PC-9 (cell line): ENCODE measurements around the gene DHRS7B. TPM values are rescaled to one million over a fixed set of nuclear protein-coding genes. Genes with fewer than 3 reads are reported as not detected.

Experiments
- BruUV-seq: library from RNA; stranded (reverse); fragments of 400-500 nt; replicated peaks from 2 replicates; lab custom pipeline; 2021; lab: Mats Ljungman, UMichigan
- CTCF ChIA-PET: fragments of 300-600 bp; sonication (Branson Sonifier 250); formaldehyde crosslinking; loops from one replicate; lab custom pipeline; 2022; ENCODE audit warnings: antibody characterized with exemption; lab: Charles Lee
- POLR2A ChIA-PET: fragments of 300-600 bp; sonication (Branson Sonifier 250); formaldehyde crosslinking; loops from one replicate; lab custom pipeline; 2022; ENCODE audit warnings: antibody characterized with exemption; ENCODE audit not compliant: unreplicated experiment; lab: Charles Lee
- DNase-seq, 2 experiments: peaks; one replicate each; pipeline versions ENCODE4 v3.0.0 to v3.0.0-alpha.2; 2015 to 2022; ENCODE audit warnings: mixed read lengths in 1 of 2
- H2AFZ ChIP-seq: fragments of 200-600 bp; sonication (generic); 2 replicates; pipeline ENCODE4 v1.8.1; 2017; ENCODE audit warnings: antibody characterized with exemption
- H3F3A ChIP-seq: fragments of 200-600 bp; sonication (generic); 2 replicates; pipeline ENCODE4 v1.8.1; 2017; ENCODE audit warnings: antibody characterized with exemption, mild to moderate bottlenecking, low read depth; ENCODE audit not compliant: insufficient read depth
- H3K27ac ChIP-seq: fragments of 200-600 bp; sonication (generic); 2 replicates; pipeline ENCODE4 v1.6.1; 2016; ENCODE audit warnings: mixed run types
- H3K27me3 ChIP-seq: fragments of 200-600 bp; sonication (generic); 2 replicates; pipeline ENCODE4 v1.6.1; 2016; ENCODE audit warnings: low read depth, mixed run types; ENCODE audit not compliant: insufficient read depth
- H3K36me3 ChIP-seq: fragments of 200-600 bp; sonication (generic); 2 replicates; pipeline ENCODE4 v1.6.1; 2016; ENCODE audit warnings: low read depth, mixed run types
- H3K4me1 ChIP-seq: fragments of 200-600 bp; sonication (generic); replicated peaks from 2 replicates; pipeline ENCODE4 v1.6.1; 2016; ENCODE audit warnings: mixed run types; ENCODE audit not compliant: insufficient read depth
- H3K4me2 ChIP-seq: fragments of 200-600 bp; sonication (generic); 2 replicates; pipeline ENCODE4 v1.6.1; 2017; ENCODE audit warnings: mixed run types
- H3K4me3 ChIP-seq: fragments of 200-600 bp; sonication (generic); 2 replicates; pipeline ENCODE4 v1.6.1; 2016; ENCODE audit warnings: mixed run types
- H3K79me2 ChIP-seq: fragments of 200-600 bp; sonication (generic); 2 replicates; pipeline ENCODE4 v1.6.1; 2017; ENCODE audit warnings: low read depth, mixed run types
- H3K9me2 ChIP-seq: fragments of 200-600 bp; sonication (generic); 2 replicates; pipeline ENCODE4 v1.8.1; 2017; ENCODE audit warnings: mild to moderate bottlenecking; ENCODE audit not compliant: insufficient read depth
- H3K9me3 ChIP-seq: fragments of 200-600 bp; sonication (generic); 2 replicates; pipeline ENCODE4 v1.8.1; 2016; ENCODE audit warnings: low read depth; ENCODE audit not compliant: insufficient read depth
- H4K20me1 ChIP-seq: fragments of 200-600 bp; sonication (generic); 2 replicates; pipeline ENCODE4 v1.8.1; 2017; ENCODE audit not compliant: insufficient read depth
- EZH2 ChIP-seq: fragments of 200-600 bp; sonication (generic); IDR thresholded peaks from 2 replicates; pipeline ENCODE4 v1.8.0; 2017; ENCODE audit warnings: antibody characterized with exemption, low read depth
- intact Hi-C: fragments of 100-400 bp; cut with micrococcal nuclease; formaldehyde crosslinking; loops from one replicate; pipeline ENCODE4 v1.10.0; 2022; ENCODE audit not compliant: unreplicated experiment
- total RNA-seq: library from RNA; stranded (reverse); gene quantifications from 2 replicates; pipeline ENCODE4 v1.2.3, GENCODE V29; 2021
- TF ChIP-seq, protein P1 (sequence below): fragments of 200-600 bp; sonication (generic); conservative IDR thresholded peaks from 2 replicates; pipeline ENCODE4 v1.6.1; 2017; ENCODE audit warnings: mixed run types, antibody characterized with exemption, mild to moderate bottlenecking, moderate library complexity

Gene DHRS7B
- total RNA-seq, 1 experiment from 2014 or later: 27.9 TPM

DNA sequence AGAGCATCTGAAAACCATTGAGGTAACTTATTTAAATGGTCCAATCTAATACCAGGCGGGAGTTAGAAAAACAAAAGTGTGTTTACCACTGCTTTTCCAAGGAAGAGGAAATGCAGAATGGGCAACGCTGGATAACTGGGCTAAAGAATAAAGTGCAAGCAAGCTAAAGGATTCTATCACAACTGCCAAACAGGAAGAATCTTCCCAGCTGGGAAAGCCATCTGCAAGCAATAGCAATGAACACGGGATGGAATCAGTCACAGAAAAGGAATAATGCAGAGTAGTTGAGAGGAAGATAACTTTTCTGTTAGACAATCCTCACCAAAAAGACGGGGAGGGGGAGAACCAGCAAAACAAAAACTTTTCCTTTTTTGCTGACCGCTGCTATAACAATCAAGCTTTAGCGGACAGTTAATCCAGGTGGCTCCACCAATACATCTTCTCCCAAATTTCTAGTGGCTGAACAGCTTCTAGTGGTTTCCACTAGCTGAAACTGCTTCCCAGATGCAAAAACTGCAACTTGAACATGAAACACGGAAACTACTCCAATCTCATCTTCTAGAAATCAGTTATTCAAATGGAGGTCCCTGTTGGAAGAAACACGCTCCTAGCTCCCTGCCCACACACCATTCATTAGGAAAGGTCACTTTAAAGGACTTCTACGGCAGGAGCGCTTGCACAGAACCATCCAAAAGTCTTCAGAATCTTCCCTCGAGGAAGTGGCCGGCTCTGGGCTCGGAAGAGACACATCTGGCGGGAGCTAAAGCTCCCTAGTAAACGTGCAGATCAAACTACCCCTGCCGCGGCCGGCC, 86.3 kb downstream of the DHRS7B start:
- ChIA-PET CTCF (interaction anchor here (0.6 kb wide), 2 partner anchors 191 to 274 kb away, joined by 3 read pairs; no protein-coding TSS in a partner anchor), POLR2A (interaction anchor here (0.7 kb wide), 1 partner anchor 56 kb away, joined by 3 read pairs; no protein-coding TSS in a partner anchor)
- BruUV-seq: TSS peak; percentile 29
- Histone ChIP-seq H3K36me3 (0 out of 2 replicates have a peak, but pooled peaks cover 4% of the 10 kb centered on the region), H3K79me2 (peaks cover 84% of the 10 kb centered on the region), H3K9me3 (no peaks in the 10 kb centered on the region), H4K20me1 (peaks cover 52% of the 10 kb centered on the region), H3K4me1 (peaks cover 32% of the 10 kb centered on the region), H3K4me3 (peak overlapping the region; percentile 97), H3K27ac (peak overlapping the region; percentile 81; the same call in 1 of the 2 replicates), H3K27me3 (no peaks in the 10 kb centered on the region), H3K4me2 (peak overlapping the region; percentile 98), H3F3A (0 out of 2 replicates have a peak, but pooled peaks cover 8% of the 10 kb centered on the region), H3K9me2 (no peaks in the 10 kb centered on the region), H2AFZ (peak overlapping the region; percentile 82)
- no peak for DNase-seq
- TF ChIP-seq, protein P1, sequence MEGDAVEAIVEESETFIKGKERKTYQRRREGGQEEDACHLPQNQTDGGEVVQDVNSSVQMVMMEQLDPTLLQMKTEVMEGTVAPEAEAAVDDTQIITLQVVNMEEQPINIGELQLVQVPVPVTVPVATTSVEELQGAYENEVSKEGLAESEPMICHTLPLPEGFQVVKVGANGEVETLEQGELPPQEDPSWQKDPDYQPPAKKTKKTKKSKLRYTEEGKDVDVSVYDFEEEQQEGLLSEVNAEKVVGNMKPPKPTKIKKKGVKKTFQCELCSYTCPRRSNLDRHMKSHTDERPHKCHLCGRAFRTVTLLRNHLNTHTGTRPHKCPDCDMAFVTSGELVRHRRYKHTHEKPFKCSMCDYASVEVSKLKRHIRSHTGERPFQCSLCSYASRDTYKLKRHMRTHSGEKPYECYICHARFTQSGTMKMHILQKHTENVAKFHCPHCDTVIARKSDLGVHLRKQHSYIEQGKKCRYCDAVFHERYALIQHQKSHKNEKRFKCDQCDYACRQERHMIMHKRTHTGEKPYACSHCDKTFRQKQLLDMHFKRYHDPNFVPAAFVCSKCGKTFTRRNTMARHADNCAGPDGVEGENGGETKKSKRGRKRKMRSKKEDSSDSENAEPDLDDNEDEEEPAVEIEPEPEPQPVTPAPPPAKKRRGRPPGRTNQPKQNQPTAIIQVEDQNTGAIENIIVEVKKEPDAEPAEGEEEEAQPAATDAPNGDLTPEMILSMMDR: no peak
- no peak for TF ChIP-seq EZH2
- intact Hi-C loops: loop anchor here (10.0 kb wide), 1 partner anchor 192 kb away; no protein-coding TSS in a partner anchor

DNA sequence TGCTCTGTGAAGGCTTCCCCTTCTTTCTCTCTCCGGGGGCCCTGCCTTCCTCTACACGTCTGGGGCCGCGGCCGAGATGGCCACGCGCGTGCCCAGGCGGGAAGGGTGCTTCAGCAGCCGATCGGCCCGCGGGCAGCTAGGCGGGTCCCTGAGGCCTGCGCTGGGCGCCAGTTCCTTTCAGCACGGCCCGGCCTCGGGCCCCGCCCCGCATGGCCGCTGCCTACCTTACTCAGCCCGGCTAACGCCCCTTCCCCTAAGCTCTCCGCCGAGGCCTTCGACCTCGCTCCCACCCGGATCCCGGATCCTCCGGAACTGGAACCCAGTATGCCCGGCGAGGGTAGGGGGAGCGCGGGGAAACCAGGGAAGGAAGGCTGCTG, 86.9 kb downstream of the DHRS7B start:
- Histone ChIP-seq H2AFZ (peak overlapping the region; percentile 82), H3K27ac (peak overlapping the region; percentile 81), H3K79me2 (peaks cover 84% of the 10 kb centered on the region), H3K4me2 (peak overlapping the region; percentile 98), H3K9me2 (no peaks in the 10 kb centered on the region), H3K27me3 (no peaks in the 10 kb centered on the region), H3K4me1 (peaks cover 32% of the 10 kb centered on the region), H3K9me3 (no peaks in the 10 kb centered on the region), H4K20me1 (peaks cover 46% of the 10 kb centered on the region), H3K36me3 (0 out of 2 replicates have a peak, but pooled peaks cover under 1% of the 10 kb centered on the region), H3F3A (0 out of 2 replicates have a peak, but pooled peaks cover 8% of the 10 kb centered on the region), H3K4me3 (peak overlapping the region; percentile 97)
- DNase-seq: no peak
- BruUV-seq: no TSS peak
- intact Hi-C loops: loop anchor here (1.0 to 10.0 kb wide), 5 partner anchors 44 to 191 kb away; partner anchors contain the start of genes DHRS7B and USP22
- ChIA-PET CTCF (interaction anchor here (0.6 kb wide), 1 partner anchor 191 kb away, joined by 3 read pairs; no protein-coding TSS in a partner anchor), POLR2A (interaction anchor here (0.6 kb wide), 1 partner anchor 71 kb away, joined by 5 read pairs; no protein-coding TSS in a partner anchor)
- TF ChIP-seq, protein P1: no peak
- no peak for TF ChIP-seq EZH2

DNA sequence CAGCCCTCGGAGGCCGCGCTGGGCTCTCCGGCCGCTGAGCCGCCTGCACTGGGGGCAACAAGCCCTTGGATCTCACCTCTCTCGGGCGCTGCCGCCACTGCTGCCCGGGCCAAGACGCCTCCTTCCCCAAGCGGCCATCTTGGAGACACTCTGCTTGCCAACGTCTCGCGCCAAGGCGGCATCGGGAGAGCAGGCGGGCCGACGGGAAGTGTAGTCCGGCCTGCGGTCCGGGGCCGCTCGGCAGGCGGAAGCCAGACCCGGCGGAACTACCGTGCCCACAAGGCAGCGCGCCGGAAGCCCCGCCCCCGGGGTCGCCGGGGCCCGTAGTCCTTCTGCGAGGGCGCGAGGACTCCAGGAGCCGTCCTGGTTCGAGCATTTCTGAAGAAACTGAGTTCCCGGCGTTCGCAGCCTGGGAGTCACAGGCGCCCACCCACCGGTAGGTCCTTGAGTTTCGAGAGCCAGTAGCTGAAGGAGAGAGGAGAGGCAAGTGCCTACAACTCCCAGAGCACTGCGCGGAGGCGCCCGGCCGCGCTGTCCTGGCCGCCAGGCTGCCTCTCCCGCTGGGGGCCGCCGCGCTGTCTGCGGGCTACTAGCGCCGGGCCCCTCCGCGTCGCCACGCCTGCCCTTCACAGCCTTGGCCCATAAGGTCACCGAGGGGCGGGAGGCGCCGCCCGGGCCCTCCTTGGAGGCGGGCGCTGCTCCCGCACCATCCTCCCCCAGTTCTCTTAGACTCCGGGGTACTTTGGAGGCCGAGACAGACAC, 87.4 kb downstream of the DHRS7B start, which contains the start of gene TMEM11:
TSS of gene TMEM11 (minus strand) at position 147 of the 762 bp plus-strand sequence. CDS start at position 138, 9 bp downstream.
- no peaks in the 10 kb centered on the region for H3K27me3 ChIP-seq
- peak within 1 kb of the TSS; percentile 97 for H3K4me3 ChIP-seq
- ChIA-PET CTCF (interaction anchor here (0.9 kb wide), 1 partner anchor 171 kb away, joined by 4 read pairs; no protein-coding TSS in a partner anchor), POLR2A (interaction anchor here (0.6 kb wide), 1 partner anchor 71 kb away, joined by 5 read pairs; no protein-coding TSS in a partner anchor)
- H3K9me3 ChIP-seq: no peaks in the 10 kb centered on the region
- TF ChIP-seq, protein P1: no peak
- no peak for TF ChIP-seq EZH2
- peak within 1 kb of the TSS; percentile 98 for H3K4me2 ChIP-seq
- no peaks in the 10 kb centered on the region for H3K36me3 ChIP-seq
- DNase-seq: peak; percentile 86 to 97
- 0 out of 2 replicates have a peak, but pooled peaks cover 8% of the 10 kb centered on the region for H3F3A ChIP-seq
- peaks cover 32% of the 10 kb centered on the region for H3K4me1 ChIP-seq
- H3K27ac ChIP-seq: peak within 1 kb of the TSS; percentile 81
- H3K79me2 ChIP-seq: peaks cover 80% of the 10 kb centered on the region
- BruUV-seq: no TSS peak
- peak within 1 kb of the TSS; percentile 90 for H2AFZ ChIP-seq
- H4K20me1 ChIP-seq: peaks cover 40% of the 10 kb centered on the region
- no peaks in the 10 kb centered on the region for H3K9me2 ChIP-seq
- intact Hi-C loops: loop anchor here (1.0 to 10.0 kb wide), 5 partner anchors 43 to 191 kb away; partner anchors contain the start of genes DHRS7B and USP22
